A549 treated with dexamethasone at 1 μM for 4 hours (cell line): ENCODE data around the gene PXMP4. TPM values are rescaled to one million over a fixed set of nuclear protein-coding genes. Genes with fewer than 3 reads are reported as not detected.

ENCODE experiments used
- total RNA-seq: library from RNA; stranded (reverse); fragments of 200-300 nt; extraction: Qiagen RNA extraction; gene quantifications from 5 replicates; pipeline ENCODE4 v1.2.3, GENCODE V29; 2022

PXMP4 gene, protein sequence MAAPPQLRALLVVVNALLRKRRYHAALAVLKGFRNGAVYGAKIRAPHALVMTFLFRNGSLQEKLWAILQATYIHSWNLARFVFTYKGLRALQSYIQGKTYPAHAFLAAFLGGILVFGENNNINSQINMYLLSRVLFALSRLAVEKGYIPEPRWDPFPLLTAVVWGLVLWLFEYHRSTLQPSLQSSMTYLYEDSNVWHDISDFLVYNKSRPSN
- total RNA-seq = 4.2 to 7.6 TPM (median 6.9 TPM) in 5 replicates

DNA sequence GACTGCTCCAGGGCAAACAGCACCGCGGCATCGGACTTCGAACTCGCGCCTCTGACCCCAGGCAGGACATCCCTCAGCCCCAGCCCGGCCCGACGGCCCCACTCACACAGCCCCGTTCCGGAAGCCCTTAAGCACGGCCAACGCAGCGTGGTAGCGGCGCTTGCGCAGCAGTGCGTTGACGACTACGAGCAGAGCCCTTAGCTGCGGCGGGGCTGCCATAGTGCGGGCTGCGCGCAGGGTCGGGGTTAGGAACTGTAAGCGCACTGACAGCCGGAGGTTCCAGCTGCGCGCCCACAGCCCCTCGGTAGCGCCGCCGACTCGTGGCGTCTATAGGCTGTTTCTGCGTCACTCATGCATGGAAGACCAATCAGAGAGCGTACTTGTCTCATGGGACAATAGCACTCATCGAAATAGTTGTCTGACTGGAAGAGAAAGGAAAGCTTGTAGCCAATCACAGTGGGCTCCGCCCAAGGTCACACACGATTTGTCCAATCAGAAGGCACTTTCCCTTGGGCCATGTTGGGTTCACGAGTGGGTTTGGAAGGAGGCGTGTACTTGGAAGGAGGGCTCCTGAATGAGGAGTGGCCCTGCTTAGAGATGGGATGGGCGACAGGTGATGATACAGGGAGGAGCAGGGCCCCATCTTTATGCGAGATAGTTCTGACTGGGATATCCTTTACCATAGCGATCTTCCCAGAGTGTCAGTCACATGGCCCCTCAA is at the start of gene PXMP4:
Gene PXMP4 (minus strand): TSS at position 322 of the 721 bp plus-strand sequence. CDS start 103 bp downstream, at position 219.

DNA sequence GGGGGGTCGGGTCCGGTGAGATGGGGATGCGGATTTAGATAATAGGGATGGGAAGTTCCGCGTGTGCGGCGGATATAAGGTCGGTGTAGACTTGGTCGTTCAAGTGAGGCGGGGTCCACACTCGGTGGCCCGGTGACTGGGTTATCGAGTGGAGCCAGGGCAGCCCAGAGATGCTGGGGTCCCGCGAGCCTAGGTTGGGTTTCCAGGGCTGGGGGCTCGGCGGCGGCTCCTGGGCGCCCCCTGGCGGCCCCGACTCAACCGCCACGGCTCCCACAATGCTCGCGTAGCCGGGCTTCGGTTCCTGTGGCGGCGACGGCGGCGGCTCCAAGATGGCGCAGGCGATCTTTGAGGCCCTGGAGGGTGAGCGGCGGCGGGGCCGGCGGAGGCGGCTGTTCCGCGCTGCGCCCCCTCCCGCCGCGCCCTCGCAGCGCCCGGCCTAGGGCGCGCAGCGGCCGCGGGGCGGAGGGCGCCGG is 11.6 kb upstream of the PXMP4 start, which contains the start of gene ZNF341:
Gene ZNF341 (plus strand): TSS at position 304 of the 473 bp plus-strand sequence. CDS start 26 bp downstream, at position 330.

DNA sequence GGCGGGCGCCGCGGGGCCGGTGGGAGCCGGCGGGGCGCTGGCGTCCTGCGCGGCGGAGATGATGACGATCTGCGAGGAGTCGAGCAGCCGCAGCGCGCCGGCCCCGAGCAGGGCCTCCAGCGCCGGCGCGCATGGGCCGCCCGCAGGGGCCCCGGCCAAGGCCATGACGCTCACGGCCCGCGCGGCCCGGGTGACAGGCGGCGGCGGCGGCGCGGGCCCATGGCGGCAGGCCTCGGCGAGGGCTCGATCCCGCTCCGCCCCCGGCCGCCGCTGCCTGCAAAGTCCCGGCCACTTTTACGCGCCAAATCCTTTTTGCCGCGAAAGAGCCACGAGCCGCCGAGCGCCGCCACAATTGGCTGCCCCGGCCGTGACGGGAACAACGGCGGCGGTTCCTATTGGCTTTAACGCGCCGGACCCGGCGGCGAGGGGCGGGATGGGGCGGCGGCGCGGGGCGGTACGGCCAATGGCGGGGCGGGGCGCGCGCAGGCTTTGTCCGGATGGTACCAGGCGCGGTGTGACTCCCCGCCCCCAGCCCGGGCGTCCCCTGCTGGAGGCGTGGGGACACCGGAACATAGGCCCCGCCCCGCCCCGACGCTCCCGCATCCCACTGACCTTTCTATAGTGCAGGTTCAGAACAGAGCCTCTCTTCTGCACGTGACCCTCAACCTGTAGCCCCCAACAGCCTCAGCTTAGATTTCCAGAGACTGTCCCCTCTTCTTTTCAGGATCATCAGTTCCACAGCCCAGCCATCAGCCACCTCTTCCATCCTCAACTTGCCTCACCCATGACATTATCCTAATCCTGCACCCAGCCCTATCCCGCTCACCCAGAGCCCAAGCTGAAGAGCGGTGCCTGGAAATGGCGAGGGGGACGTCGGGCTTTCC is 33.8 kb downstream of the PXMP4 start, which contains the start of gene E2F1:
Gene E2F1 (minus strand): TSS at position 286 of the 884 bp plus-strand sequence. CDS start 121 bp downstream, at position 165.

DNA sequence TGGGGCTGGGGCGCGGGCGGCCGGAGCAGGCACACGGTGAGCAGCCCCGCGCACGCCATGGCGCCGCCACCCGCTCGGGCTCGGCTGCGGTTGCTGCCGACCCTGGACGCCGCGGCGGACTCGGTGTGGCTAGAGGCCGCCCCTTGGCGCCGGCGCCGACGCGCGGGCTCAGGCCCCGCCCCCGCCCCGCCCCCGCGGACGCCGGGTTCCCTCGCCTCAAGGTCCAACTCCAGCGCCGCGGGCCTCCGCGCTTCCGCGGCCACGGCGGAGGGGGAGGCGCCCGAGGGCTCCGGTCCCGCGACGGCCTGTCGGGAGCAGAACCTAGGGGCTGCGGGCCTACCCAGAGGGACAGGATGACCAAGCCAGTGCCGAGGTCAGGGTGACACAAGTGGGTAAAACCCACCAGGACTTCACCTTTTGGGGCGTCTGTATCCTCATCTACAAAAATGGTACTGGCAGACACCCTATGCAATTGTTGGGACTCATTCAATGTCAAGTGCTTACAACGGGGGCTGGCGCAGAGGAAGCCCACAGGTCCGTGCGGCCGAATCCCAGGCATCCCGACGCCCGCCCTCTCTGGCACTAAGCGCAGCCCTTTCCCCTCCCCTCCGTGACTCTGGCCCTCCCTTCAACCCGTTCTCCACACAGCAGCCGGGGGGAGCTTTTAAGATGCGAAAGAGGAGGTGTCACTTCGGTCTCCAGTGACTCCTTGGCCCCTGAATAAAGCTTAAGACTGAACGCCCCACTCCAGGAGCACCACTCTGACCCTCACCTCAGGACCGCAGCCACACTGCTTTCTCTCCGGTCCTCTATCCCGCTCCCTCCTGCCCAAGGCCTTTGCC is 45.6 kb downstream of the PXMP4 start, which contains the start of gene NECAB3:
Gene NECAB3 (minus strand): TSS at position 135 of the 842 bp plus-strand sequence. CDS start 76 bp downstream, at position 59.

DNA sequence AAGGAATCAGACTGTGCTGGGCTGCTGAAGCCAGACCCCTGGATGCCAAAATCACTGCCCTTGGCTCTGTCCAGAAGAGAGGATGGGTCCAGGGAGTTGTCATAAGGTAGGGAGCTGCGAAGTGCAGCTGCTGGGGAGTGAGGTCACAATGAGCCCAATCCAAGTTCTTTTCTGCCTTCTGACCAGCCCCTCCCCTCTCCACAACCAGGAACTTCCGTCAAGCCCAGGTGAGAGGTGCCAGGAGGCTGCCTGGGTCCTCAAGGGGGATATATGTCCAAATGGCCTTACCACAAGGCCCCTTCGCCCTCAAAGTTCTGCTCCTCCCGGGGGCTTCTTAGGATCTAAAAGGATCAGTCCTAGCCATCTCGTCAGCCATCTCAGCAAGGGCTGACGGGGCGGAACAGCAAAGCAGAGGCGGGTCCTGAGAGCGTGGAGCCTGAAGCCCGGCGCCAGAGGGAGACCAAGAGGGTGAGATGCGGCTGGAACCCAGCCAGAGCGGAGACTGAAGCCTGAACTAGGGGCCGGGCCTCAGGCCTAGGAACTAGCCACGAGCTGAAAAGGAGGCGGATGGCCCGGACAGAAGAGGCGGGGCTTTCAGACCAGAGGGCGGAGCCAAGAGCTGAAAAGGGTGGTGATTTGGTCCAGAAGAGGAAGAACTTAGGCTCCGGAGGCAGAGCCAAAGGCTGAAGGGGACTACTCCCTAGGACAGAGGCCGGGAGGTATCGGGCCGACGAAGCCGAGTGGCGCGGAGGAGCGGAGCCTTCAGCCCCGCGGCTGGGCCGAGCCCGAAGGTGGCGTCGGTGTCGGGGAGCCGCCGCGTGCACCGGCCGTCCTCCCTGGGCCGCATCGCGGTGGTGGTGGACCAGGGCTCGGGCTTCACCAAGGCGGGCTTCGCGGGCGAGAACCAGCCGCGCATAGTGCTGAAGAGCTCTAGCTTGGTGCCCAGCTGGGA is 53.5 kb downstream of the PXMP4 start, which contains the start of gene ACTL10:
Gene ACTL10 (plus strand): TSS at position 651 of the 952 bp plus-strand sequence. CDS start 555 bp downstream, outside the sequence.

DNA sequence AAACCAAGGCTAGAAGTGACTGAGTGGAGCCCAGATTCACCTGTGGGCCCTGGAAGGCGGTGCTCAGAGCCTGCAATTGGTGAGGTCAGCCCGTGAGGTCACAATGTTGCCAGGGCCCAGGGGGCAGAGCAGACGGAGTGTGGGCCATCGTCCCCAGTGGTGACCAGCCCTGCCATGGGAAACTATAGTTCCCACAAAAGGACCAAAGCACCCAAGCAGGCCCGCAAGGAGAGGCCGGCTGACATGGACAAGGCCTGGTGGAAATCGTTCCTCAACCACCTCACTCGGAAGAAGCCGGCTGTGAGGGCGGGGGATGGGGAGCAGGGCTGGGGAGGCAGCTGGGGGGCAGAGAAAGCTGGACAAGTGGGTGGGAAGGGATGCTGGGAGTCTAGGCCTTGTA is 57.9 kb downstream of the PXMP4 start, which contains the start of gene C20orf144:
Gene C20orf144 (plus strand): TSS at position 156 of the 400 bp plus-strand sequence. CDS start 19 bp downstream, at position 175.

Other genes starting within 250 kb of the PXMP4 start
- 3.3 to 8.2 TPM (median 6.8 TPM) in 5 replicates for gene CBFA2T2, start 230.2 kb downstream of the PXMP4 start, total RNA-seq
- 0.08 to 0.15 TPM (median 0.09 TPM) in 5 replicates for gene C20orf144, start 58.0 kb downstream of the PXMP4 start, total RNA-seq
- gene ACTL10, start 53.4 kb downstream of the PXMP4 start, total RNA-seq = not detected in 5 replicates
- 5.9 to 12.2 TPM (median 11.6 TPM) in 5 replicates for gene NECAB3, start 45.9 kb downstream of the PXMP4 start, total RNA-seq
- 21.6 to 27.2 TPM (median 27.1 TPM) in 5 replicates for gene E2F1, start 33.9 kb downstream of the PXMP4 start, total RNA-seq
- 2.6 to 4.8 TPM (median 4.2 TPM) in 5 replicates for gene ZNF341, start 11.7 kb upstream of the PXMP4 start, total RNA-seq
- 139 to 163 TPM (median 156 TPM) in 5 replicates for gene CHMP4B, start 91.0 kb upstream of the PXMP4 start, total RNA-seq